Cardiac muscle cell (in vitro differentiated cells and primary cell): ENCODE results near the gene BST1. TPM values are rescaled to one million over a fixed set of nuclear protein-coding genes. Genes with fewer than 3 reads are reported as not detected.

Source experiments
- DNase-seq, 2 donors: peaks; one replicate each; pipeline versions ENCODE4 v3.0.0 to v3.0.0-alpha.2; 2010 to 2017; ENCODE audit warnings: low read depth in 1 of 2, low spot score in 1 of 2
- H3K27ac ChIP-seq: fragments of 200-600 bp; sonication (generic); 2 replicates; pipeline ENCODE4 v1.5.1; 2016
- H3K27me3 ChIP-seq: fragments of 200-600 bp; sonication (generic); 2 replicates; pipeline ENCODE4 v1.6.0; 2016; ENCODE audit warnings: control low read depth
- H3K36me3 ChIP-seq: fragments of 200-600 bp; sonication (generic); 2 replicates; pipeline ENCODE4 v1.5.1; 2016; ENCODE audit warnings: control low read depth
- H3K4me1 ChIP-seq: fragments of 200-600 bp; sonication (generic); 2 replicates; pipeline ENCODE4 v1.8.1; 2017; ENCODE audit warnings: low read depth, mild to moderate bottlenecking, mixed run types
- H3K4me3 ChIP-seq: fragments of 200-600 bp; sonication (generic); 2 replicates; pipeline ENCODE4 v1.5.1; 2016; ENCODE audit warnings: mild to moderate bottlenecking
- H3K9me3 ChIP-seq: fragments of 200-600 bp; sonication (generic); 2 replicates; pipeline ENCODE4 v1.5.1; 2017; ENCODE audit warnings: low read depth, mild to moderate bottlenecking, control low read depth
- CTCF ChIP-seq: IDR thresholded peaks from 2 replicates; pipeline ENCODE4 v1.5.1; 2012; ENCODE audit warnings: low read depth, mild to moderate bottlenecking, low read length
- polyA plus RNA-seq: library from polyadenylated mRNA; unstranded; fragments of >200 nt; fragmentation: Nextera tagmentation; extraction: Ambion mirVana; gene quantifications from 2 replicates; pipeline ENCODE4 v1.2.1, GENCODE V29; 2016
- total RNA-seq: library from RNA; depleted of rRNA; stranded (reverse); fragments of >200 nt; gene quantifications from 2 replicates; pipeline ENCODE4 v1.2.3, GENCODE V29; 2016

BST1 gene
- total and polyA plus RNA-seq, 2 experiments from 2014 or later = 0.09 to 0.35 TPM

- H3K27me3 ChIP-seq = no peaks in the 10 kb centered on the region
- H3K4me1 ChIP-seq = peaks cover 7% of the 10 kb centered on the region
- DNase-seq = no peak
- no peak overlapping the region for H3K4me3 ChIP-seq
- H3K9me3 ChIP-seq = no peaks in the 10 kb centered on the region
- TF ChIP-seq CTCF = no peak
- H3K36me3 ChIP-seq = no peaks in the 10 kb centered on the region
- no peak overlapping the region for H3K27ac ChIP-seq
Observed at GRCh38 chr4:15714141-15714540, 11.3 kb downstream of the BST1 start.

DNA sequence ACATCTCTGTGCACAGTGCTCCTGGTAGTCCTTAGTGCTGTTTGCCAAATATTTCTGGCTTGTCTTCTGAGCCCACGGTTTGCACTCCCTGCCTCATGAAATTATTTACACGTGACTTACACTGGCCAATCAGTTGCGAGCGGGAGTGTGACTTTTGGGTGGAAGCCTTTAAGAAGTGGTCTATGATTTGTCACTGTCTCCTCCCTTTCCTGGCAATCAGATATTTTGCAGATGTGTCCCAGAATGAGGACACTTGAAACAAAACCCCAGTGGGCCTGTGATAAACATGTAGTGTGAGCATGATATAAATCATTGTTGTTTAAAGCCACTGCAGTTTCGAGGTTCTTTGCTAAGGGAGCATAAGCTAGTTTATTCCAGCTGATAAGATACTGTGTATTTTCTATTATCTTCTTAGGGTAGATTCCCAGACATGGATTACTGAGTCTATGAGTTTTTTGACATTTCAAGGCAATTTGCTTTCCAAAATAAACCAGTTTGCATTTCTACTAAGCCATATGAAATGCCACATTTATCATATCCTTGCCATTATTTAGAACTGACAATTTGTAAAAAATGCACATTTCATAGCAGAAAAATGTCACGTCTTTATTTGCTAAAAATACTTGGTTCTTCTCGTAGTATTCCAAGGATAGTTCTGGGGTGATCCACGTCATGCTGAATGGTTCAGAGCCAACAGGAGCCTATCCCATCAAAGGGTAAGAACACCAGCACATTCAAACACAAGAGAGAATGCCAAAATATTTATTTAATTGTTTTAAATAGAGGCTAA lies 12.0 kb downstream of the BST1 start:
- Histone ChIP-seq H3K27ac (no peak overlapping the region), H3K36me3 (no peaks in the 10 kb centered on the region), H3K4me1 (peaks cover 7% of the 10 kb centered on the region), H3K27me3 (no peaks in the 10 kb centered on the region), H3K9me3 (no peaks in the 10 kb centered on the region), H3K4me3 (no peak overlapping the region)
- TF ChIP-seq CTCF = no peak
- peak in 1 of 2 donors; percentile 65 for DNase-seq

- no peaks in the 10 kb centered on the region for H3K27me3 ChIP-seq
- H3K27ac ChIP-seq = no peak overlapping the region
- H3K4me1 ChIP-seq = peaks cover 7% of the 10 kb centered on the region
- TF ChIP-seq CTCF = no peak
- H3K9me3 ChIP-seq = no peaks in the 10 kb centered on the region
- DNase-seq = no peak
- H3K4me3 ChIP-seq = no peak overlapping the region
- no peaks in the 10 kb centered on the region for H3K36me3 ChIP-seq
Observed at GRCh38 chr4:15716115-15716514, 13.2 kb downstream of the BST1 start.

- H3K36me3 ChIP-seq = no peaks in the 10 kb centered on the region
- H3K4me3 ChIP-seq = no peak overlapping the region
- no peak overlapping the region for H3K27ac ChIP-seq
- H3K27me3 ChIP-seq = no peaks in the 10 kb centered on the region
- no peak for TF ChIP-seq CTCF
- peaks cover 7% of the 10 kb centered on the region for H3K4me1 ChIP-seq
- no peaks in the 10 kb centered on the region for H3K9me3 ChIP-seq
- DNase-seq = peak in 1 of 2 donors; percentile 54
Observed at GRCh38 chr4:15717086-15717485, 14.2 kb downstream of the BST1 start.

GRCh38 chr4:15717657-15718416 lies 15.0 kb downstream of the BST1 start:
- Histone ChIP-seq H3K27me3 (no peaks in the 10 kb centered on the region), H3K4me1 (peaks cover 7% of the 10 kb centered on the region), H3K9me3 (no peaks in the 10 kb centered on the region), H3K27ac (no peak overlapping the region), H3K4me3 (no peak overlapping the region), H3K36me3 (no peaks in the 10 kb centered on the region)
- no peak for DNase-seq
- no peak for TF ChIP-seq CTCF
